OCI-LY7 (cell line): Measurements from ENCODE around the gene HEY2.

Source experiments
- CTCF ChIP-seq: fragments of 200-600 bp; sonication (generic); conservative IDR thresholded peaks from 2 replicates; pipeline ENCODE4 v1.5.1; 2014; ENCODE audit warnings: mild to moderate bottlenecking, antibody characterized with exemption, low read length, moderate library complexity, mixed read lengths
- EZH2phosphoT487 ChIP-seq: fragments of 200-600 bp; sonication (generic); IDR thresholded peaks from 2 replicates; pipeline ENCODE4 v1.6.1; 2018; ENCODE audit warnings: low read depth, borderline replicate concordance, mild to moderate bottlenecking, mixed run types, antibody characterized with exemption, low read length, moderate library complexity, mixed read lengths

- no peak for TF ChIP-seq CTCF
- TF ChIP-seq EZH2phosphoT487: no peak
Measured at GRCh38 chr6:125739364-125739763, 10.1 kb upstream of the HEY2 start.
